GM18498 (cell line): ENCODE results near the gene RNF217.
"Not testable (repeated sequence)": the region's sequence is repeated elsewhere in the genome, so short reads cannot be mapped to it uniquely, and the experiment has no call there.

ENCODE experiments used
- ATAC-seq: cut with Tn5 transposase; IDR thresholded peaks from one replicate; pipeline ENCODE4 v1.9.1; 2021; ENCODE audit warnings: mild to moderate bottlenecking, moderate library complexity; ENCODE audit not compliant: unreplicated experiment

RNF217 gene

DNA sequence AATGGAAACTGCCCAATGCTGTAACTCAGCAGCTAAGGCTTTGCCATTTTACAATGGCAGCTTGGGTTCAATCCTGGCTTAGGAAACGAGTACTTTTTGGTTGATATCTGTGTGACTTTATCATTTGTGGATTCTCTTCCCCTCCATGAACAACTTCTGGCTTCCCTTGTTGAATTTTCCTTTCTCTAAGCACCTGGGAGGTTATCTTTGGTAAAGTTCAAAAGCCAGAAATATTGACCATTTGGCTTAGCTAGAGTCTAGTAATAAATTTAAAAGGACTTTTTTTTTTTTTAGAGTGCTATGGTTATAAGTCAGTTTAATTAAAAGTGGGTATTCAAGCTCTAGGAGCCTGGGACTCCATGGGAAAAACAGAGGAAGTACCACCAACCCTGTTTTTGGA, 159.7 kb downstream of the RNF217 start:
- no peak for ATAC-seq

GRCh38 chr6:125123051-125123450, 160.8 kb downstream of the RNF217 start:
- ATAC-seq: no peak

DNA sequence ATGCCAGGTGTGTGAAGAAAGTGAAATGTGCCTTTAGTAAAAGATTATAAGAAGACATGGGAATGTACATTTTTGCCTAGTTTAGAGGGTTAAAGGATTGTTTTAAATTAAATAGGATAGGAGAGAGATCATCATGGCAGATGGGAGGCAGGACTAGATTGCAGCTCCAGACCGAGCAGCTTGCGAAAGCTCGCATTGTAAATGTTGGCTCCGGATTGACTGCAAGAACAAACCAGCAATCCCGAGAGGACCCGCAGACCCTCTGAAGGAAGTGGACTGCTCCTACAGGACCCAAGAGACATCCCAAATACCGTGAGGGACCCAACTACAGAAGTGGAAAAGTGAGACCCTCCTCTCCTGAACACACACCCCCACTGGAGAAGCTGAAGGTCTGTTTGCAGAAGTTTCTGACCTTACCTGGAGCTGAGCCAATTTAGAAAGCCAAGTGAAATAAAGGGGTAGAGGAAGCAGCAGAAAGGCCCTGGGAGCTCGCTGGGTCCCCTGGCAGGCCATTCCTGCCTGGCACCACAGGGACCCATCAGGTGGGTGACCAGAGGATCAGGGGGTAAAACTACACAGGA, 161.3 kb downstream of the RNF217 start:
- no peak for ATAC-seq

GRCh38 chr6:125124049-125124669, 161.9 kb downstream of the RNF217 start:
- ATAC-seq: no peak

DNA sequence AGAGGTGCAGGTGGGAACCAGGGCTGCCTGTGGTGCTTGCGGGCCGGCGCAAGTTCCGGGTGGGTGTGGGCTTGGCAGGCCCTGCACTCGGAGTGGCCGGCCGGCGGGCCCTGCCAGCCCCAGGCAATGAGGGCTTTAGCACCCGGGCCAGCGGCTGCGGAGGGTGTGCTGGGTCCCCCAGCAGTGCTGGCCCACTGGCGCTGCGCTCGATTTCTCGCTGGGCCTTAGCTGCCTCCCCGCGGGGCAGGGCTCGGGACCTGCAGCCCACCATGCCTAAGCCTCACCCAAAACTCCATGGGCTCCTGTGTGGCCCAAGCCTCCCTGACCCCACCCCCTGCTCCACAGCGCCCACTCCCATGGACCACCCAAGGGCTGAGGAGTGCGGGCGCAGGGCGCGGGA, 163.6 kb downstream of the RNF217 start:
- ATAC-seq: not testable (repeated sequence)

DNA sequence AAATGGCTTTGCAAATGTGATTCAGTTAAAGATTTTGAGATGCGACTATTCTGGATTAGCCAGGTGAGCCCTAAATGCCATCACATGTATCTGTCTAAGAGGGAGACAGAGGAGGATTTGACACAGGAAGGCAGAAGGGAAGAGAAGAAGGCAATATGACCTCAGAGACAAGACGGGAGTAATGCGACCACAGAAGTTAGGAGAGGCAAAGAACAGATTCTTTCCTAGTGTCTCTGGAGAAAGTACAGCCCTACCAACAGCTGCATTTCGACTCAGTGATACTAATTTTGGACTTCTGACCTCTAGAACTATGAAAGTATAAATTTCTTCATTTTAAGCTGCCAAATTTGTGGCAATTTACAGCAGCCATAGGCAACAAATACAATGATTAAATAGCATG, 167.1 kb downstream of the RNF217 start:
- no peak for ATAC-seq

GRCh38 chr6:125132058-125132457, 169.8 kb downstream of the RNF217 start:
- ATAC-seq: no peak

- no peak for ATAC-seq
Observed at GRCh38 chr6:125136378-125136777, 174.1 kb downstream of the RNF217 start.

DNA sequence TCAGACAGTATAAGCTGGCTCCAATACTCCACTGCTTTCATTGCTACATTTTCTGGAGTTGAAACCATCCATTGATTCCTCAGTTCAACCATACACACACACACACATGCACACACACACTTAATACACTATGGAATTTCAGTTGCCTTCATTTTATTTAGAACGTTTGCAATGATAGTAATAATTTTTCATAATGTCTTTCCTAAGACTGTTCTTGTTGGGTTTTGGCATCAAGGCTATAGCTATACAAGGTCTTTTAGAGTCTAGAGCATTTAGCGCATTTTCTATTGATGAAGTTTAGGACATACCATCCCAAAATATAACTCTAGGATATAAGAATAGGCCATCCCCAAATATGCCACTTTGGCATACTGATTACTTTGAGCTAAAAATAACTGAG, 175.8 kb downstream of the RNF217 start:
- ATAC-seq: no peak

DNA sequence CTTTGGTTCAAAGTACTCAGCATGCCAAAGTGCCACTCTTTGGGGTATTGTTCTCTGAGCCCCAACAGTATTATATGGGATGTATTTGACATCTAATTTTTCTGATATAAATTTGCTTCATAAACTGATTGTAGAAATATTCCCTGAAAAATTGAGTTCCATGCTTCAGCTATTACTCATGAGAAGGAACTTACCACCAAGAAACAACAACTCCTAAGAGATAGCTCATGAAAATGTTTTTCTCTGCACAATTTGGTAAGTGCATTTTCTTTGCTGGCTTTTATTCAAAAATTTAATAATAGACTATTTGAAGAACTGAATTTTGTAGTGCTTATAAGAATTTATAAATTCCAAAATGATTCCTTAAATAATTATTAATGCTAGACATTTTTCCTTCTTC, 178.6 kb downstream of the RNF217 start:
- no peak for ATAC-seq
